G401 (cell line): Measurements from ENCODE around the gene PTPRN2. TPM values are rescaled to one million over a fixed set of nuclear protein-coding genes. Genes with fewer than 3 reads are reported as not detected.

Experiments
- DNase-seq: peaks from one replicate; pipeline ENCODE4 v3.0.0-alpha.2; 2015; ENCODE audit warnings: low spot score
- in situ Hi-C: cut with HindIII; loops from 2 replicates; pipeline ENCODE4 v1.10.0; 2016; ENCODE audit warnings: low sequenced_read_pairs, mixed read lengths
- total RNA-seq: library from RNA; depleted of rRNA; stranded (reverse); fragments of >200 nt; shearing (Covaris generic); gene quantifications from 2 replicates; pipeline ENCODE4 v1.2.3, GENCODE V29; 2014

PTPRN2 gene
- total RNA-seq, 1 experiment from 2014 or later: not detected

GRCh38 chr7:157585113-157585861, 1002.3 kb downstream of the PTPRN2 start:
- DNase-seq: no peak
- in situ Hi-C loops: no loop called here

GRCh38 chr7:157584420-157584819, 1003.2 kb downstream of the PTPRN2 start:
- in situ Hi-C loops: no loop called here
- no peak for DNase-seq

- no peak for DNase-seq
- in situ Hi-C loops: no loop called here
Measured at GRCh38 chr7:157581740-157582139, 1005.9 kb downstream of the PTPRN2 start.

GRCh38 chr7:157580324-157580723, 1007.3 kb downstream of the PTPRN2 start:
- no peak for DNase-seq
- in situ Hi-C loops: no loop called here

- DNase-seq: no peak
- in situ Hi-C loops: no loop called here
Measured at GRCh38 chr7:157579425-157579824, 1008.2 kb downstream of the PTPRN2 start.

- DNase-seq: no peak
- in situ Hi-C loops: no loop called here
Measured at GRCh38 chr7:157577796-157578339, 1009.8 kb downstream of the PTPRN2 start.

- DNase-seq: no peak
- in situ Hi-C loops: no loop called here
Measured at GRCh38 chr7:157577061-157577460, 1010.6 kb downstream of the PTPRN2 start.

- no peak for DNase-seq
- in situ Hi-C loops: no loop called here
Measured at GRCh38 chr7:157576415-157576814, 1011.2 kb downstream of the PTPRN2 start.

- no peak for DNase-seq
- in situ Hi-C loops: no loop called here
Measured at GRCh38 chr7:157575777-157576176, 1011.8 kb downstream of the PTPRN2 start.

GRCh38 chr7:157574914-157575586, 1012.6 kb downstream of the PTPRN2 start:
- DNase-seq: no peak
- in situ Hi-C loops: no loop called here

GRCh38 chr7:157574120-157574825, 1013.4 kb downstream of the PTPRN2 start:
- no peak for DNase-seq
- in situ Hi-C loops: no loop called here

- no peak for DNase-seq
- in situ Hi-C loops: no loop called here
Measured at GRCh38 chr7:157573244-157573643, 1014.4 kb downstream of the PTPRN2 start.

GRCh38 chr7:157572622-157573021, 1015.0 kb downstream of the PTPRN2 start:
- in situ Hi-C loops: no loop called here
- no peak for DNase-seq

- DNase-seq: no peak
- in situ Hi-C loops: no loop called here
Measured at GRCh38 chr7:157570531-157571200, 1017.0 kb downstream of the PTPRN2 start.

GRCh38 chr7:157569967-157570366, 1017.7 kb downstream of the PTPRN2 start:
- no peak for DNase-seq
- in situ Hi-C loops: no loop called here

GRCh38 chr7:157568770-157569584, 1018.6 kb downstream of the PTPRN2 start:
- in situ Hi-C loops: no loop called here

GRCh38 chr7:157568106-157568769, 1019.4 kb downstream of the PTPRN2 start:
- DNase-seq: no peak
- in situ Hi-C loops: no loop called here

More at GRCh38 chr7:157568770-157569584, 1018.6 kb downstream of the PTPRN2 start:
- DNase-seq: peak; percentile 33

GRCh38 chr7:157567666-157568065, 1020.0 kb downstream of the PTPRN2 start:
- no peak for DNase-seq
- in situ Hi-C loops: no loop called here
